Neuronal stem cell (in vitro differentiated cells): Measurements from ENCODE around the gene TDRD1.
"Not testable (repeated sequence)": the region's sequence is repeated elsewhere in the genome, so short reads cannot be mapped to it uniquely, and the experiment has no call there.

Source experiments
- DNase-seq: peaks from one replicate; pipeline ENCODE4 v3.0.0-alpha.2; 2013; ENCODE audit warnings: low spot score
- H2AFZ ChIP-seq: one replicate; pipeline ENCODE4 v1.6.1; 2013; ENCODE audit warnings: mild to moderate bottlenecking, low read length, inconsistent platforms
- H2AK5ac ChIP-seq: 2 replicates; pipeline ENCODE4 v1.6.1; 2013; ENCODE audit warnings: low read depth, mild to moderate bottlenecking, inconsistent platforms, low read length, moderate library complexity, mixed read lengths
- H2BK120ac ChIP-seq: 2 replicates; pipeline ENCODE4 v1.6.1; 2013; ENCODE audit warnings: low read depth, mild to moderate bottlenecking, inconsistent platforms, low read length, moderate library complexity, mixed read lengths
- H2BK12ac ChIP-seq: one replicate; pipeline ENCODE4 v1.6.1; 2013; ENCODE audit warnings: low read length, inconsistent platforms
- H2BK15ac ChIP-seq: 2 replicates; pipeline ENCODE4 v1.6.1; 2013; ENCODE audit warnings: mild to moderate bottlenecking, low read length, inconsistent platforms, mixed read lengths
- H2BK5ac ChIP-seq: one replicate; pipeline ENCODE4 v1.6.1; 2013; ENCODE audit warnings: inconsistent platforms, mild to moderate bottlenecking, low read length, moderate library complexity
- H3K14ac ChIP-seq: one replicate; pipeline ENCODE4 v1.6.1; 2013; ENCODE audit warnings: low read length, inconsistent platforms
- H3K18ac ChIP-seq: 2 replicates; pipeline ENCODE4 v1.6.1; 2013; ENCODE audit warnings: low read length, inconsistent platforms
- H3K23ac ChIP-seq: 2 replicates; pipeline ENCODE4 v1.6.1; 2013; ENCODE audit warnings: low read depth, mild to moderate bottlenecking, mixed read lengths, low read length, inconsistent platforms; ENCODE audit not compliant: poor library complexity
- H3K27ac ChIP-seq: replicated peaks from 3 replicates; pipeline ENCODE4 v1.5.1; 2013; ENCODE audit warnings: low read length, inconsistent platforms
- H3K27me3 ChIP-seq, 3 experiments: 2 replicates each; pipeline ENCODE4 v1.6.1; 2013; ENCODE audit warnings: low read length in 3 of 3, mild to moderate bottlenecking in 2 of 3, inconsistent platforms in 1 of 3, low read depth in 1 of 3, mixed read lengths in 1 of 3, moderate library complexity in 1 of 3; ENCODE audit not compliant: control insufficient read depth in 3 of 3, insufficient read depth in 3 of 3
- H3K36me3 ChIP-seq, 2 donors: replicated peaks in 1 of 2; 2 replicates each; pipeline ENCODE4 v1.6.1; 2013; ENCODE audit warnings: low read length in 2 of 2; ENCODE audit not compliant: control insufficient read depth in 2 of 2, insufficient read depth in 2 of 2
- H3K4ac ChIP-seq: 2 replicates; pipeline ENCODE4 v1.6.1; 2013; ENCODE audit warnings: inconsistent platforms, mild to moderate bottlenecking, low read length, moderate library complexity
- H3K4me1 ChIP-seq, 2 donors: 1 replicate in 1 of 2; 2 replicates in 1 of 2; pipeline ENCODE4 v1.6.1; 2013; ENCODE audit warnings: low read length in 2 of 2, low read depth in 1 of 2; ENCODE audit not compliant: control insufficient read depth in 2 of 2, insufficient read depth in 1 of 2
- H3K4me2 ChIP-seq: one replicate; pipeline ENCODE4 v1.6.1; 2013; ENCODE audit warnings: mild to moderate bottlenecking, low read length, inconsistent platforms; ENCODE audit not compliant: insufficient read depth, poor library complexity, severe bottlenecking
- H3K4me3 ChIP-seq, 2 donors: 2 replicates each; pipeline ENCODE4 v1.5.1; 2013; ENCODE audit warnings: low read length in 2 of 2, mild to moderate bottlenecking in 2 of 2, inconsistent platforms in 1 of 2, moderate library complexity in 1 of 2
- H3K79me1 ChIP-seq: one replicate; pipeline ENCODE4 v1.6.1; 2013; ENCODE audit warnings: low read depth, mild to moderate bottlenecking, inconsistent platforms, low read length, moderate library complexity
- H3K9ac ChIP-seq: one replicate; pipeline ENCODE4 v1.6.1; 2013; ENCODE audit warnings: mild to moderate bottlenecking, low read depth, low read length, inconsistent platforms; ENCODE audit not compliant: poor library complexity
- H3K9me3 ChIP-seq, 2 donors: replicated peaks in 1 of 2; 2 replicates each; pipeline versions ENCODE3 to v1.6.1; 2013; ENCODE audit warnings: low read length in 2 of 2, mild to moderate bottlenecking in 2 of 2, inconsistent platforms in 1 of 2, low read depth in 1 of 2, mixed read lengths in 1 of 2, moderate library complexity in 1 of 2; ENCODE audit not compliant: control insufficient read depth in 2 of 2, insufficient read depth in 1 of 2
- H4K8ac ChIP-seq: one replicate; pipeline ENCODE4 v1.6.1; 2013; ENCODE audit warnings: low read depth, mild to moderate bottlenecking, inconsistent platforms, low read length, moderate library complexity
- H4K91ac ChIP-seq: one replicate; pipeline ENCODE4 v1.6.1; 2013; ENCODE audit warnings: low read length, low read depth, mild to moderate bottlenecking, inconsistent platforms; ENCODE audit not compliant: poor library complexity
- WGBS, 2 donors: extraction: QIAGEN DNeasy Blood & Tissue Kit; methylation state at CpG; one replicate each; pipeline ENCODE4 v1.1.7; 2013; ENCODE audit warnings: missing lambda C conversion rate in 2 of 2, mixed read lengths in 1 of 2; ENCODE audit not compliant: insufficient read length in 2 of 2, insufficient replicate concordance in 1 of 2; ENCODE audit errors: extremely low coverage in 2 of 2; 5-methylcytosine and 5-hydroxymethylcytosine counted together

The TDRD1 gene

GRCh38 chr10:114143160-114143559 lies 36.0 kb upstream of the TDRD1 start:
- H3K27me3 ChIP-seq: peaks cover 0 to 2% (median 0%) of the 10 kb centered on the region in 3 experiments
- H2BK120ac ChIP-seq: no peak overlapping the region
- H3K36me3 ChIP-seq: no peaks in the 10 kb centered on the region
- H3K14ac ChIP-seq: no peak overlapping the region
- no peak overlapping the region for H3K18ac ChIP-seq
- H2AK5ac ChIP-seq: no peak overlapping the region
- H2BK5ac ChIP-seq: no peak overlapping the region
- no peak overlapping the region for H2BK15ac ChIP-seq
- no peak overlapping the region for H2AFZ ChIP-seq
- no peak overlapping the region for H3K9ac ChIP-seq
- no peak for DNase-seq
- H4K8ac ChIP-seq: no peak overlapping the region
- no peak overlapping the region for H2BK12ac ChIP-seq
- no peaks in the 10 kb centered on the region for H3K79me1 ChIP-seq
- H3K23ac ChIP-seq: no peak overlapping the region
- no peaks in the 10 kb centered on the region for H3K4me1 ChIP-seq
- no peaks in the 10 kb centered on the region for H3K9me3 ChIP-seq
- no CpG with 5 or more reads among the region's 1 CpG for WGBS, 2 donors
- no peak overlapping the region for H3K27ac ChIP-seq
- H3K4me3 ChIP-seq: no peak overlapping the region
- H4K91ac ChIP-seq: no peak overlapping the region
- no peak overlapping the region for H3K4me2 ChIP-seq
- H3K4ac ChIP-seq: no peak overlapping the region

DNA sequence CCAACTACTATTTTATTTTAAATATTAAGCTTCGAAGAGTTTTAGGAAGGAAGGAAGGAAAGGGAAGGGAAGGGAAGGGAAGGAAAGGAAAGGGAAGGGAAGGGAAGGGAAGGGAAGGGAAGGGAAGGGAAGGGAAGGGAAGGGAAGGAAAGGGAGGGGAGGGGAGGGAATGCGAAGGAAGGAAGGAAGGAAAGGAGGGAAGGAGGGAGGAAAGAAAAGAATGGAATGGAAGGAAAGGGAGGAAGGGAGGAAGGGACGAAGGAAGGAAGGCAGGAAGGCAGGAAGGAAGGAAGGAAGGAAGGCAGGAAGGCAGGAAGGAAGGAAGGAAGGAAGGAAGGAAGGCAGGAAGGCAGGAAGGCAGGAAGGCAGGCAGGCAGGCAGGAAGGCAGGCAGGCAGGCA lies 29.7 kb upstream of the TDRD1 start:
- peak overlapping the region; percentile 44 for H3K9ac ChIP-seq
- DNase-seq, H3K4ac ChIP-seq, H3K4me3 ChIP-seq, H3K18ac ChIP-seq, H2BK12ac ChIP-seq, H4K91ac ChIP-seq, H3K23ac ChIP-seq, H3K27ac ChIP-seq, H3K14ac ChIP-seq, H2AFZ ChIP-seq, H3K4me2 ChIP-seq, H3K9me3 ChIP-seq, H2BK120ac ChIP-seq, H3K79me1 ChIP-seq, H4K8ac ChIP-seq, H3K27me3 ChIP-seq, H2BK5ac ChIP-seq, H3K4me1 ChIP-seq, H2BK15ac ChIP-seq, H3K36me3 ChIP-seq, H2AK5ac ChIP-seq: not testable (repeated sequence)
- WGBS, 2 donors: 100% methylated on average over 1 of the region's 3 CpGs; no CpG with 5 or more reads in 1 of the 2 donors

GRCh38 chr10:114151486-114151885 lies 27.7 kb upstream of the TDRD1 start:
- Histone ChIP-seq H4K91ac (no peak overlapping the region), H3K9ac (no peak overlapping the region), H2BK120ac (no peak overlapping the region), H3K27ac (no peak overlapping the region), H3K27me3 (no peaks in the 10 kb centered on the region), H3K4me1 (peaks cover 0 to 2% of the 10 kb centered on the region in 2 donors), H4K8ac (no peak overlapping the region), H3K14ac (no peak overlapping the region), H3K79me1 (no peaks in the 10 kb centered on the region), H3K36me3 (no peaks in the 10 kb centered on the region), H2AFZ (no peak overlapping the region), H3K4me3 (no peak overlapping the region), H2AK5ac (no peak overlapping the region), H2BK15ac (no peak overlapping the region), H3K4me2 (no peak overlapping the region), H2BK5ac (no peak overlapping the region), H3K9me3 (no peaks in the 10 kb centered on the region), H3K23ac (no peak overlapping the region), H3K18ac (no peak overlapping the region), H3K4ac (no peak overlapping the region), H2BK12ac (no peak overlapping the region)
- no CpG with 5 or more reads among the region's 2 CpGs for WGBS, 2 donors
- DNase-seq: no peak

DNA sequence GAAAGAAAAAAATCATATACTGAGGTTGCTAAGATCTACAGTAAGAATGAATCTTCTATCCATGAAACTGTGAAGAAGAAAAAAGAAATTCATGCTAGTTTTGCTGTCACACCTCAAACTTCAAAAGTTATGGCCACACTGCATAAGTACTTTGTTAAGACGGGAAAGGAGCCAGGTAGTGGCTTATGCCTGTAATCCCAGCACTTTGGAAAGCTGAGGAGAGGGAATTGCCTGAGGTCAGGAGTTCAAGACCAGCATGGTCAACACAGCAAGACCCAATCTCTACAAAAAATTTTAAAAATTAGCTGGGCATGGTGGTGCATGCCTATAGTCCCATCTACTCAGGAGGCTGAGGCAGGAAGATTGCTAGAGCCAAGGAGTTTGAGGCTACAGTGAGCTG lies 27.3 kb upstream of the TDRD1 start:
- Histone ChIP-seq H3K27ac (no peak overlapping the region), H2AK5ac (no peak overlapping the region), H3K4me2 (no peak overlapping the region)

More for the DNA sequence above, 27.3 kb upstream of the TDRD1 start:
- H4K91ac ChIP-seq: no peak overlapping the region
- no peak for DNase-seq
- H3K4me1 ChIP-seq: peaks cover 0 to 2% of the 10 kb centered on the region in 2 donors
- no peaks in the 10 kb centered on the region for H3K9me3 ChIP-seq
- H3K18ac ChIP-seq: no peak overlapping the region
- H3K79me1 ChIP-seq: no peaks in the 10 kb centered on the region
- no peak overlapping the region for H2AFZ ChIP-seq
- no peak overlapping the region for H2BK5ac ChIP-seq
- H2BK12ac ChIP-seq: no peak overlapping the region
- no peak overlapping the region for H2BK120ac ChIP-seq
- no peaks in the 10 kb centered on the region for H3K27me3 ChIP-seq
- WGBS, 2 donors: no CpG with 5 or more reads among the region's 1 CpG
- no peak overlapping the region for H3K23ac ChIP-seq
- no peak overlapping the region for H3K14ac ChIP-seq
- H3K36me3 ChIP-seq: no peaks in the 10 kb centered on the region
- H3K4me3 ChIP-seq: no peak overlapping the region
- no peak overlapping the region for H2BK15ac ChIP-seq
- H4K8ac ChIP-seq: no peak overlapping the region
- H3K9ac ChIP-seq: no peak overlapping the region
- no peak overlapping the region for H3K4ac ChIP-seq
